GM23338 (cell line): ENCODE data around the gene NEK6.

ENCODE experiments used
- CTCF ChIP-seq, 2 experiments: fragments of 200-600 bp in 1 of 2; sonication (generic) in 1 of 2; conservative IDR thresholded peaks; 2 replicates each; pipeline versions ENCODE4 v1.5.1 to v1.6.1; 2016 to 2017; ENCODE audit warnings: antibody characterized with exemption in 2 of 2, low read depth in 2 of 2, mild to moderate bottlenecking in 2 of 2, moderate library complexity in 1 of 2
- EZH2 ChIP-seq: fragments of 200-600 bp; sonication (generic); IDR thresholded peaks from one replicate; pipeline ENCODE4 v1.8.0; 2017; ENCODE audit warnings: antibody characterized with exemption, mild to moderate bottlenecking, low read depth; ENCODE audit not compliant: unreplicated experiment
- REST ChIP-seq: IDR thresholded peaks from one replicate; pipeline ENCODE4 v1.6.1; 2018; ENCODE audit warnings: antibody characterized with exemption; ENCODE audit not compliant: unreplicated experiment

DNA sequence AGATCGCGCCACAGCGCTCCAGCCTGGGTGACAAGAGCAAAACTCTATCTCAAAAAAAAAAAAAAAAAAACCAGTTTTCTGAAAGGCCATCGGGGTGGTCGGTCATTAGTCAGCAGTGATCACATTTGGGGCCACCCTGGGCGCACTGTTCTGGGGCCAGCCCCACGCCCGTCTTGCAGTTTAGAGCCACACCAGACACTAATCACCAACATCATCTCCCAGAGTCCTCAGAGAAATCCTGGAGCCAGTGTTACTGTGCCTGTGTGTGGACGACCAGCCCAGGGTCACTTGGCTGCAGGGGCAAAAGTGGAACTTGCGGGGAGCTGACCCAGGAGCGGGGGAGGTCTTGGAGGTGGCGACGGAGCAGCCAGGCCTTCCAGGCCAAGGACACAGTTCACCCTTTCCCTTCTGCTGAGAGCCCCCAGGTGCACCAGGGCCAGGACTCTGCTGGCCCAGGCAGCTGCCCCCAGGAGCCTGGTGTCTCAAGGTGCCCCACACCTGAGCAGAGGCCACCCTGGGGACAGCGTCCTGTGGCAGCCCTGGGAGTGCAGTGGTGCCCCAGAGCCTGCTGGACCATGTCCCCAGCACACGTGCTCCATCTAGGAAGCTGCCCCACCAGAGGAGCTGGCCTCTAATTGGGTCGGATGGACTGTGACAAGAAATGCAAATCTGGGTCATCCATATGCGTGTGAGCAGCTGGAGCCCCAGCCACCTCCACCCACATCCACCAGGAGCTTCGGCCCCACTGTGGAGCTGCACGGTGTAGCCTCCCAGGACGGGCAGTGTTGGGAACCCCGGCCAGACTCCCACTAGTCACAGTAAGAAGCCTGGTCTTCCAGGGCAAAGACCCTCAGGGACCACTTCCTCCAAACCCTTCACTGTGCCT, 51.1 kb downstream of the NEK6 start:
- TF ChIP-seq EZH2 = no peak
- TF ChIP-seq CTCF (conservative IDR thresholded peaks at IDR 0.05; ENCODE audit: low read depth in 2 of 2) = no peak
- no peak for TF ChIP-seq REST
